M059J (cell line): ENCODE measurements around the gene WNT7A. TPM values are rescaled to one million over a fixed set of nuclear protein-coding genes. Genes with fewer than 3 reads are reported as not detected.

Source experiments
- DNase-seq: peaks from one replicate; pipeline ENCODE4 v3.0.0-alpha.2; 2012; ENCODE audit warnings: low read depth
- total RNA-seq: library from RNA; depleted of rRNA; stranded (reverse); fragments of >200 nt; shearing (Covaris generic); gene quantifications from 2 replicates; pipeline ENCODE4 v1.2.3, GENCODE V29; 2014

WNT7A gene
- total RNA-seq, 1 experiment from 2014 or later, result 0.15 TPM

DNA sequence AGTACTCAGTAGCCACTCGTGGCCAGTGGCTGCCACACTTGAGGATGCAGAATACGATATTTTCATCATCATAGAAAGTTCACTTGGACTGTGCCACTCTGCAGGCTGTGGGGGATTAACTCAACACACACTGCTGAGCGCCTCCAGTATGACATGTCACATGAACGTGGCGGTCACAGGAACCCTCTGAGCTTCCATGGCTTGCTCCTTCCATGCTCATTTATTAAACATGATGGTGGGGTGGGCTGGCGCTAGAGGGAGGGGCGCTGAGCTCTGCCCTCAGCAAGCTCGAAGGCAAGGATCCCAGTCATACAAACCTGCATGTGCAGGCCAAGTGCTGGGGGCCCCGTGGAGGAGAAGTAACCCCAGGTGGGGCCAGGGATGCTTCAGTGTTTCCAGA lies 85.5 kb downstream of the WNT7A start:
- no peak for DNase-seq

- no peak for DNase-seq
Measured at GRCh38 chr3:13793451-13793850, 86.4 kb downstream of the WNT7A start.

- DNase-seq, result no peak
Measured at GRCh38 chr3:13792512-13793371, 87.1 kb downstream of the WNT7A start.

GRCh38 chr3:13792051-13792490 lies 87.8 kb downstream of the WNT7A start:
- no peak for DNase-seq

DNA sequence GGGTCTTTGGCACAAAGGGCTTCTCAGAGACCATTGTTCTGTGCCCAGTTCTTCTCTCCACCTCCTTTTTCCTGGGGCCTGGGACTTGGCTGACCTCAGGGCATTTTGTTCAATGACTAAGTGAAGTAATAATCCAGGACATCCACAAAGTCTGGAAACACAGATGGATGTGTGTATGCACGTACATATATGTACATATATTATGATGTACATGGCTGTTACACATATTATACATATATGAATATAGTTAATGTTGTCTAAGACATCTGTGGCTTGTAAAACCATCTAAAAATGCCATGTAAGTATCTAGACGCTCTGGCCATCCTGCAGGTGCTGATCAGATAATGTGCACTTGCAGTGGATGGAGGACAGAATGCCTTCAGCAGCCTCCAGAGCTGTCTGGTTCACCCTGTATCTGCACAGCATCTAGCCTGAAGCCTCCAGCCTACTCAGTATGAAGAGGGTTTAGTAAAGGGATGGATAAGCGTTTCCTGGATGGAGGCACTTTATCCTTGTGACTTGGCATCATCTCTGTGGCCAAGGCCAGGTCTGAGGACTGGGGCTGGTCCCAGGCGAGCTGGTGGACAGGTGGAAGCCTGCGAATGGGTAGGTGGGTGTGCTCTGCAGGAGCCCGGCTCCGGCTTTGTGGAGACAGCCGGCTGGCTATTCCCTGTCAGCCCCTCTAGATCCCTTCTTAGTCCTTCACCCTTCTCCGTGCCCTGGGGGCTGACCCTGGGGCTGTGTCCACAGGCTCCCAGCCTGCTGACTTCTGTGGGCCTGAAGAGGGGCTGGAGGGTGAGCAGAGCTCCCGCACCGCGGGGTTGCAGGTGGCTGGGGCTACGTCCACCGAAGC lies 88.4 kb downstream of the WNT7A start:
- DNase-seq, result no peak

DNA sequence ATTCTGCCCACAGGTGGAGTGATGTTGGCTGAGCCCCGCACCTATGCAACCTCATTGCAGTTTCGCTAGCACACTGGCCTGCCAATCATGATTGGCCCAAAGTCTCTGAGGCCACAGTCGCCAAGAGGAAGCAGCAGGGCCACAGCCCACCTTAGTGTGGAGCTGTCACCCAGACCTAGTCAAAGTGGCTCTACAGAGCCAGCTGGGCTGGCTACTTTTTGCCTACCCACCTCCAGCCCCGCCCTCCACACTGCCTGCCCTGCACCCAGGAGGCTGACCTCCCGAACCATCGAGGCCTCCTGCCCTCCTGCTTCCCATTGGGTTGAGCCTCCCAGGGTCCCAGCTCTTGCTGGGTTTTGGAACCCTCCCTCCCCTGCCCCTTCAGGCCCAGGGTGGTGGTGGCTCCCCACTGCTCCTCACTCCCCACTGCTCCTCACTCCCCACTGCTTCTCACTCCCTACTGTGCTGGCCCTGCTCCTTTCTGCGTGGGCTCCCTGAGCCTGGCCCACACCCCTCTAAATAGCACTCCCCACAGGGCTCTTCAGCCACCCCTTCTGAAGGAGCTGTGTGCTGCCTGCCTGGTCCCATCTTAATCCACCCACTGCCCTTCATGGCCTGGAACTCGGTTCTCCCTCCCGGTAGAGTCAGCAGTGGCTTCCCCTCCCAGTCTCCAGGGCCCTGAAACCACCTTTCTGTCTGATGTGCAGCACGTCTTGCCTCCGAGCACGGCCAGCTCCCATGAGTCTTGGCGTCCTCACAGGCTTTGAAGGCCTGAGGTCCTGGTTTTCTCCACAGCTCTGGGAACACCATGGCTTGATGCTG lies 89.3 kb downstream of the WNT7A start:
- no peak for DNase-seq

DNA sequence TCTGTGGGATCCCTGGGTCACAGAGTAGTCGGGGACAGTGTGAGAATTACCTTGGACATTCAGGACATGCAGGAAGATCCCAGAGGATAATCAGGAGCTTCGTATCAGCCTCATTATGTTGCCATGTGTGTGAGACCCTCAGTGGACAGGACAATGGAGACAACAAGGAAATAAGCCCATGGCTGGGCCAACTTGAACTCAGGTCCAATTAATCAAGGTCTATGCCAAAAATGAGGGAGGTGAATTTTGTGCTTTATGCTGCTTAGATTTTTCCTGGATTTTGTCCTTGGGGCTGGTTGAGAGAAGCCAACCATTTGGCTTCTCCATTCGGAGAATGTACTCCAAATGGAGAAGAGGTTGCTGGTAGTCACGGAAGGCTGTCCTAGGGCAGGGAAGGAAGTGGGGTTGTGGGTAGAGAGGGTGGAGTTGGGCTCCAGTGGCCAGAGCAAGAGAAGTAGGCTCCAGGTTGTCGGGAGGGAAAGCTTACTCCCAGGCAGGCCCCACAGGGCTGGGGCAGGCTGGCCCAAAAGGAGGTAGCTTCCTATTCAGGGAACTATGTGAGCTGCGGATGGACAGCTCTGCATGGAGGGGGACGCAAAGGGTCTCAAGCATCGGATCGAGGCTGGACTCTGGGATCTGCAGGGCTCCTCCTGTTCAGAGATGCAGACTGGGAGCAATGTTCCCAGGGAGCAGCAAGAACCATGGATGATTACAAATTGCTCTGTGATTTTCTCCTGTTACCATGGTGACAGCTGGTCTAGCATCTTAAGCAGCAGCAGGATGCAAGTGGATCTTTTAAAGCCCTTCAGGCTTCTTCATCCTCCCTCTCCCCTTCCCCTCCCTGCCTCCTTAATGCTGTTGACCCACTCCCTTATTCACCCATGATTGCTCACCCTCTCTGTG lies 91.1 kb downstream of the WNT7A start:
- peak; percentile 19 for DNase-seq

GRCh38 chr3:13787533-13788132 lies 92.2 kb downstream of the WNT7A start:
- no peak for DNase-seq

GRCh38 chr3:13786811-13787210 lies 93.1 kb downstream of the WNT7A start:
- DNase-seq, result no peak

DNA sequence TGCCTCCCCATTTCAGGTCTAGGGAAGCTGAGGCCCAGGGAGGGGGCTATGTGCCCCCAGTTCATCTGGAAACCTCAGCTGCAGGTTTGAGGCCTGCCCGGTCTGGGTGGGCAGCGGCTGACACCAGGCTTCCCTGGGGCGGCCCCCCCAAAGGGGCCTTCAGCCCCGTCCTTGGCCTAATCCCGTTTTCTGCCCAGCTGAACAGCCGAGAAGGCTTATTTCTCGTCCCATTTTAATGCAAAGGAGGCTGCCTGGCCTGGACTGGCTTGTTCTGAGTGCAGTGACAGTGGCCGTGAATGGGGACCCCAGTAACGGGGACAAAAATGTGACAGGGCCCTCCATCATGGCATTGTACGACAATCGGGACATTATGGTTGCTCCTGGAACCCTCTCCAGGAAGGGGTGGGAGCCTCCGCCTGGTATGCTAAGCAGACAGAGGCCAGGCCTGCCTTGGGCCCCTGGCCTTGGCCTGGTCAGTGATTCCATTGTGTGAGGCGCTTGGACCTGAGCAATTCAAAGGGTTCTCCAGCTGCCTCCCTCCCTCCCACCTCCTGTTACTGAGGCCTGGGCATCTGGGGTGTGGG lies 93.9 kb downstream of the WNT7A start:
- DNase-seq, result no peak

- no peak for DNase-seq
Measured at GRCh38 chr3:13785351-13785750, 94.5 kb downstream of the WNT7A start.

- DNase-seq, result no peak
Measured at GRCh38 chr3:13783476-13783875, 96.4 kb downstream of the WNT7A start.

DNA sequence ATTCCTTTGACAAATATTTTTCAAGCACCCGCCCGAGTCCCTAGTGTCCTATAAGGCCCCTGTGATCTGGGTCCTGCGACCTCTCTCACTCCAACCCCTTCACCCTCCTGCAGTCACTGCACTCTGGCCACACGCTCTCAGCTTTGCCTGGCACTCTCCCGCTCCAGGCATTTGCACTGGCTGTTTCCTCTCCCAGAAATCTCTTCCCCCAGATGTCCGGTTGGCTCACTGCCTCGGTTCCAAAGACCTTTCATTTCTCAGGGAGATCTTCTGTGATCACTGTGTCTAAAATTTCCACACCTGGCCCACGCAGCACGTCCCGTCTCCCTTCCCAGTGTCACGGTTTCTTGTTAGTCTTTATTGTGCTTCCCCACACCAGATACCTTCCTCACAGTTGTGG lies 97.4 kb downstream of the WNT7A start:
- DNase-seq, result peak; percentile 5

DNA sequence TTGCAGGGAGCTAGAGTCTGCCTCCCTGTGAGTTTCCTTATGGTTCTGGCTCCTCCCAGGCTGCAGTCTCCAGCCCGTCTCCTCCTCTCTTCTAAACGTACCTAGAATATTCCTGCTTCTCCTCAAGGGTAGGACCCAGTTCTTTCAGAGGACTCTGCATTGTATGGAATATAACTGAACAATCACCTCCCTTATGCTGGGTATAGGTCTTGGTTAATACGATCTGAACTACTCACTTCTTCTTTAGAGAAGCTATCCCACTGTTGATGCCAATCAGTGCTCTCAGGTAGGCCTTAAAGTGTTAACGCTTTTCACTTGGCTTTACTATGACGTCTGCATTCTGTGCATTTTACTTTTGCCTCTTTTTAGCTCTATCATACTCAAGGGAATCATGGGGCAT lies 98.5 kb downstream of the WNT7A start:
- DNase-seq, result no peak

- DNase-seq, result no peak
Measured at GRCh38 chr3:13780432-13781176, 99.3 kb downstream of the WNT7A start.

GRCh38 chr3:13776253-13777050 lies 103.4 kb downstream of the WNT7A start:
- no peak for DNase-seq

GRCh38 chr3:13772885-13773745 lies 106.8 kb downstream of the WNT7A start:
- no peak for DNase-seq
